Natural killer cell treated with Interleukin-12 subunit alpha and Interleukin-12 subunit beta and Interleukin-15 and Interleukin-18, amount 100 ng/mL, for 72 hours (primary cell): ENCODE measurements around the gene PRKCH. TPM values are rescaled to one million over a fixed set of nuclear protein-coding genes. Genes with fewer than 3 reads are reported as not detected.

Experiments
- ATAC-seq, 2 donors: fragments of 150-1000 bp; cut with Tn5 transposase in 1 of 2; sonication (Bioruptor Pico), chemical (Tn5 transposase) in 1 of 2; 2 replicates each; pipeline ENCODE4 v1.10.0; 2021
- DNase-seq: peaks from one replicate; pipeline ENCODE4 v3.0.0; 2022; ENCODE audit warnings: low spot score
- H3K27ac Mint-ChIP-seq, 2 donors: 1 replicate in 1 of 2; 2 replicates in 1 of 2; pipeline ENCODE4 v1.8.0; 2022; ENCODE audit warnings: mixed read lengths in 2 of 2, mild to moderate bottlenecking in 1 of 2, moderate library complexity in 1 of 2
- H3K27me3 Mint-ChIP-seq, 2 donors: 1 replicate in 1 of 2; 2 replicates in 1 of 2; pipeline ENCODE4 v1.8.0; 2022; ENCODE audit warnings: mixed read lengths in 2 of 2
- H3K36me3 Mint-ChIP-seq: one replicate; pipeline ENCODE4 v1.8.0; 2022; ENCODE audit warnings: mixed read lengths
- H3K4me1 Mint-ChIP-seq, 2 donors: 1 replicate in 1 of 2; 2 replicates in 1 of 2; pipeline ENCODE4 v1.8.0; 2022; ENCODE audit warnings: low read depth in 2 of 2, mixed read lengths in 2 of 2, mild to moderate bottlenecking in 1 of 2
- H3K4me3 Mint-ChIP-seq: one replicate; pipeline ENCODE4 v1.8.0; 2022; ENCODE audit warnings: mixed read lengths
- H3K9me3 Mint-ChIP-seq: 2 replicates; pipeline ENCODE4 v1.8.0; 2022; ENCODE audit warnings: mixed read lengths
- total RNA-seq, 2 donors: library from RNA; stranded (reverse); gene quantifications; one replicate each; pipeline ENCODE4 v1.2.3, GENCODE V29; 2022

PRKCH gene
- total RNA-seq, 2 donors from 2014 or later, result 182 to 216 TPM

DNA sequence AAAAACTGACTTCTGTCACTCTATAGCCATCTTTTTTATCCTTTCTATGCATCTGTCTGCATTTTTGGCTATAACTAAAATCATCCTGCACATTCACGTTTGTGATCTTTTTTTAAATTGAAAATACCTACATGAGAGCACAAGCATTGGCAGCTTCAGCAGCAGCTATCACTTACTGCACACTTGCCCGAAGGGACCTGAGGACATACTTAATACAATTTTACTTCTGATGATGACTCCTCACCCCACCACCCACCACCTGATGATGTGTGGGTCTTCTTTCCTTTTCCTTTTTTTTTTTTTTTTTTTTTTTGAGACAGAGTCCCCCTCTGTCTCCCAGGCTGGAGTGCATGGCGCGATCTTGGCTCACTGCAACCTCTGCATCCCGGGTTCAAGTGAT is 160.3 kb downstream of the PRKCH start:
- DNase-seq (no peak), ATAC-seq (no peak)
- Mint-ChIP-seq H3K27ac (no peak overlapping the region), H3K9me3 (no peaks in the 10 kb centered on the region), H3K36me3 (peaks cover 39% of the 10 kb centered on the region), H3K27me3 (no peaks in the 10 kb centered on the region), H3K4me1 (peaks cover 88 to 96% of the 10 kb centered on the region in 2 donors), H3K4me3 (peak overlapping the region; percentile 28)

DNA sequence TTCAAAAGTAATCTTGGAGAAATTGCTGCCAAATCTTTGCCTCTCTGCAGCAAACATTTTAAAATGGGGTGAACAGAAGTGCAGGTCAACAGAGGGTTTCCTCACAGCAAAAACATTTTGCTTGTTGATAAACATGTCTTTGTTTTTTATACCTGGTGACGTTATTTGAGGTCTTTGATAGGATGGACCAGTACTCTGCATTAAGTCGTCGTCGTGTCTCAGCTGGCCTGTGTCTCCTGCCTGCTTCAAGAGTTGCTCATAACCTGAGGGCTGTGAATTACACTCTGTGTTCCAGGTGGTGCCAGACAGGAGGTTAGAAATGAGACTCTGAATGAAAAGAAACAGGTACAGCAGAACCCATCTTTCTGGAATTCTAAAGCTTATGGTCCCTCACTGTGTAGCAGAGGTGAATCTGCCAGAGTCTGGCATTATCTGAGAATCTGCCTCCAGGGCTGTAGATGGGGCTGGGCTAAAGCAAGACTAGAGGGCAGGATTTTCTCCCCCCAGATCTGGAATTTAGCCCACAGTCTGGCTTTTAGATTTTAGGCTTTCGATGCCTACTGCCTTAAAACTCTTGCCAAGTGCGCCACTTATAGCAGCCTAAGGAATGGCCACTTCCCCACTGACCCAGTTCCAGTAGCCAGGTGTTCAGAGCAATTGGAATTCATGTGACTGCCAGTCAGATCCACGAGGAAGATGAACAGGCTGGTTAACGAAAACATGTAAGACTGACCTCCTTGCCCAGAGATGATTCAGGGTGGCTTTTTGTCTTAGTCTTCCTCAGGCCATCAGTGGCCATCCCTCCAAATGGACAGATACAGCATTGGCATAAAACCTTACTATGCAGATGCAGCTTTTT is 161.2 kb downstream of the PRKCH start:
- H3K4me3 Mint-ChIP-seq, result peak overlapping the region; percentile 56
- H3K9me3 Mint-ChIP-seq, result no peaks in the 10 kb centered on the region
- no peak for DNase-seq
- no peak overlapping the region for H3K27ac Mint-ChIP-seq
- no peak for ATAC-seq
- H3K36me3 Mint-ChIP-seq, result peaks cover 47% of the 10 kb centered on the region
- peaks cover 86 to 96% of the 10 kb centered on the region in 2 donors for H3K4me1 Mint-ChIP-seq
- no peaks in the 10 kb centered on the region for H3K27me3 Mint-ChIP-seq

DNA sequence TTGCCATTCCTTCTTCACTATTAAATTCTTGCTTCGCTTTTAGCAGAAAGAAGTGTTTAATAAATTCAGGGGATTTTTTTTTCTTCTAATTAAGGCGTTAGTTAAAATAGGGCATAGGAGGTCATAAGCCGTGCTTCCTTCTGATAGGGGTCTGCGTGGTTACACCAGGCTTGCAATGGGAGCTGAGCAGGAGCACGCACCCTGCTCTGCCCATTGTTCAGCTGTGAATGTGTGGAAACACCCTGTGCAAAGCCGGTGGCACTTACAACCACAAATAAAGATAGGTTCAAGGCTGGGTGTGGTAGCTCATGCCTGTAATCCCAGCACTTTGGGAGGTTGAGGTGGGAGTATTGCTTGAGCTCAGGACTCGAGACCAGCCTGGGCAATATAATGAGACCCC is 162.1 kb downstream of the PRKCH start:
- DNase-seq (no peak), ATAC-seq (peak; percentile 55 to 74)
- Mint-ChIP-seq H3K4me3 (peak overlapping the region; percentile 56), H3K4me1 (peaks cover 81 to 91% of the 10 kb centered on the region in 2 donors), H3K27ac (no peak overlapping the region), H3K9me3 (no peaks in the 10 kb centered on the region), H3K36me3 (peaks cover 50% of the 10 kb centered on the region), H3K27me3 (no peaks in the 10 kb centered on the region)

DNA sequence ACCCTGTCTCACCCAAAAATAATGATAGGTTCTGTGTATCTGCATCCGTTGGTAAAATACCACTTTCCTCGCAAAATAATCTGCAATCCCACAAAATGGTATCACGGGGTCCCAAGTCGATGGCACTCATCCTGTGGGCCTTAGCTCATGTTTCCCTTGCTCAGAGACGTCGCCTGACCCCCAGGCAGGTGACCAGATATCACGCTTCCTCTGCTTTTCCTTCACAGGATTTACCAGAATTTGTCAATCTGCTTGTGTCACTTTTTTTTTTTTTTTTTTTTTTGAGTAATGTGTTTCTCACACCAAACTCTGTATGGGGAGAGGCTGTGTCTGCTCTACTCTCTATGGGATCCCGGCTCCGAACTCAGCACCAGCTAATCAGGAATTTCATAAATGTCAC is 162.7 kb downstream of the PRKCH start:
- DNase-seq (peak; percentile 77), ATAC-seq (peak; percentile 70 to 80)
- Mint-ChIP-seq H3K4me3 (peak overlapping the region; percentile 56), H3K36me3 (peaks cover 54% of the 10 kb centered on the region), H3K4me1 (peaks cover 84 to 91% of the 10 kb centered on the region in 2 donors), H3K9me3 (no peaks in the 10 kb centered on the region), H3K27me3 (no peaks in the 10 kb centered on the region), H3K27ac (no peak overlapping the region)

DNA sequence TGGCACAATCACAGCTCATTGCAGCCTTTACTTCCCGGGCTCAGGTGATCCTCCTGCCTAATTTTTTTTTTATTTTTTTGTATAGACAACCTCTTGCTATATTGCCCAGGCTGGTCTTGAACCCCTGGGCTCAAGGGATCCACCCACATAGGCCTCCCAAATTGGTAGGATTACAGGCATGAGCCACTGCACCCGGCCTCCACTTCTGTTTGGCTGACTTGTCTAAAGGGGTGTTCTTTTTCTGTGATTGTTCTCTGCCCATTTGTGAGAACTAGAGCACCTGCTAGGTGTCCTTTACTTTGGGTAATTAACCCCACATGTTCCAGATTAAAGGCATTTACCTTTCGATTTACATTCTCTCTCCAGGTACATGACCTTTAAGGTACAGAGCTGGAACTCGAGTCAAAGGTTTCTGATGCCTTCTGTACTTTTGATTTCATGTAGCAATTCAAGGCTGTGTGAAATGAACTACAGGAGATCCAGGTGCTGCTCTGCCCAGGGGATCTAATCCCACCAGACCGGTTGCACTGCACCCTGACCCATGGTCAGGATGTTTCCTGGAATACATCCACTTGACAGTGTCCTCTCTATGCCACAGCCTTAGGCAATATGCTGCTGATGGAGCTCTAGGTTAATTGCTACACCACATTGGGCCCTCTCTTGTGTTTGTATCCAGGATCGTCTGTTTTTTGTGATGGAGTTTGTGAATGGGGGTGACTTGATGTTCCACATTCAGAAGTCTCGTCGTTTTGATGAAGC is 163.6 kb downstream of the PRKCH start:
- peaks cover 82 to 91% of the 10 kb centered on the region in 2 donors for H3K4me1 Mint-ChIP-seq
- H3K36me3 Mint-ChIP-seq, result peaks cover 54% of the 10 kb centered on the region
- no peaks in the 10 kb centered on the region for H3K27me3 Mint-ChIP-seq
- ATAC-seq (no peak), DNase-seq (no peak)
- no peak overlapping the region for H3K27ac Mint-ChIP-seq
- no peaks in the 10 kb centered on the region for H3K9me3 Mint-ChIP-seq
- peak overlapping the region; percentile 23 for H3K4me3 Mint-ChIP-seq

DNA sequence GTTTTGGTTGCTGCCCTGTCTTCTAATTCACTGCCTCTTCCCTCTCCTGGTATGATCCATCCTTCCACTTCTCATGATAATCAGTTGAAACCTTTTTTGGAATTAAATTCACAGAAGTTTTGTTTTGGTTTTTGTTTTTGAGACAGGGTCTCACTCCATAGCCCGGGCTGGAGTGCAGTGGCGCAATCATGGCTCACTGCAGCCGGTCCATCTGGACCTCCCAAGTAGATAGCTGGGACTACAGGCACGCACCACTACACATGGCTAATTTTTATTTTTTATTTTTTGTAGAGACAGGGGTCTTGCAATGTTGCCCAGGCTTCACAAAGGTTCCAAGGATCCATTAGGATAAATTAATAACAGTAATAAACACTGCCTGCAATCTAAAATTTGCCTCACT is 164.3 kb downstream of the PRKCH start:
- Mint-ChIP-seq H3K9me3 (no peaks in the 10 kb centered on the region), H3K4me1 (peaks cover 81 to 90% of the 10 kb centered on the region in 2 donors), H3K27me3 (no peaks in the 10 kb centered on the region), H3K36me3 (peaks cover 49% of the 10 kb centered on the region), H3K4me3 (peak overlapping the region; percentile 23), H3K27ac (no peak overlapping the region)
- no peak for ATAC-seq
- no peak for DNase-seq

DNA sequence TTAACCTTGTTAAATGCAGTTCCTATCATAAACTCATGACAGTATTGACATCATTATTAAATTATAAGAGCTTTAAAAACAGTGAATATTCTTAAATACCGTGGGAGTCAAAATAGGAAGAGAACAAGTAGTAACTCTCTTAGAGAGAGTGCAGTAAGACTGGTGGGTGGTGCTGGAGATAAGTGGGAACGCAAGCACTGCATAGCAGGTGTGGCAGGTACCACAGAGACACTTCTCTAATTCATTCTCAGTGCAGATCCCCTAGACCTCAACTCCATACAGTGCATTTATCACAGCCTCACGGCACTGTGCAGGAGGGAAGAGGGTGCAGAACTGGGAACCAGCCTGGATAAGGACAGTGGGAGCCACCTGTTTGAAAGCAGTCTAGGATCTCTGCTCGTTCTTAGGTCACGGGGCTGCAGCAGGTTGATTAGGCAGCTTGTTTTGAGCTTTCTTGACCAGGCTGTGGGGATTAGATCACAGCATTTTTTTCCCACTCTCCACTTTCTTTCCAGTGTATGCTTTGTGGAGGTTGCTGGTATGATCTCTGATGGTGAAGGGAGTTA is 165.6 kb downstream of the PRKCH start:
- peaks cover 70 to 76% of the 10 kb centered on the region in 2 donors for H3K4me1 Mint-ChIP-seq
- DNase-seq (no peak), ATAC-seq (no peak)
- H3K9me3 Mint-ChIP-seq, result no peaks in the 10 kb centered on the region
- no peaks in the 10 kb centered on the region for H3K27me3 Mint-ChIP-seq
- H3K36me3 Mint-ChIP-seq, result peaks cover 44% of the 10 kb centered on the region
- H3K27ac Mint-ChIP-seq, result no peak overlapping the region
- H3K4me3 Mint-ChIP-seq, result peak overlapping the region; percentile 40

DNA sequence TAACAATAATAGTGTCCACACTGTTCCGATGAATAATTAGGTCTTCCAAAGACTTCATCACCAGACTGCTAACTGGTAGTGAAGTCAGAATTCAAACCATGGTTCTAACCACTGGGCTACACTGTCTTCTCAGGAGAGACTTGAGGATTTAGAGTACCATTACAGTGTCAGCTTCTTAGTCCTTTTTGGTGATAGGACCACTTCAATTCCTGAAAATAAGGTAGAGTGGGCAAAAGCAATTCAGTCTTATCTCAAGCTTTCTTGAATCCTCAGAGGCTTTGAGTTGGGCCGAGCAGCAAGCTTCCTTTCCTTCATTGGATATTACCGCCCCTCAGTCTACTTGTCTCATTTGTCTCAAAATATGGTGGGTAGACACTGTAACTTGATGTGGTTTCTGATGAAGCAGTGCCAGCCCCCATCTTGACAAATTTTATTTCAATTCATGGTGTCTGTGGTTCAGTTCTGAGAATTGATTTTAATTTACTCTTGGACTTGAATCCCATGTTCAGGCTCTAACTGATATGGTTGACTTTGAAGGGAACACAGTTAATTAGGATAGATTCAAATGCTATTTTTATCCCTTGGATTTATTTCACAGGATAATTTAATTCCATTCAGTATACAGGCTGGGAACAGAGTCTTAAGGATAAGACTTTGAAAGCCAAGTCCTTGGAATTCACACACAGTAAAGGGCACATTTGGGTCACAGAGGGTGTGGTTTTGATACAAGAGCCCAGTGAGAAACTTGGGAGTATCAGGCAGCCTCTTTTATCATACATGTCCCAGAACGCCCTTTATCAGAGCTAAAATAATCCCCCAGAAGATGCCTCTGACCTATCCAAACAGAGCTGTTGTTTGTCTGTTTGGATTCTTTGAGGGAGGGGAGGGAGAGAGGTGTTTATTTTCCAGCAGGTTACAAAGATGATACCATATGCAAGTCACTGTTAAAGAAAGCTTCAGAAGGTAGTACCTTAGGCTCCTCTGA is 167.3 kb downstream of the PRKCH start:
- ATAC-seq, result no peak
- Mint-ChIP-seq H3K27ac (no peak overlapping the region), H3K36me3 (peaks cover 32% of the 10 kb centered on the region)

DNA sequence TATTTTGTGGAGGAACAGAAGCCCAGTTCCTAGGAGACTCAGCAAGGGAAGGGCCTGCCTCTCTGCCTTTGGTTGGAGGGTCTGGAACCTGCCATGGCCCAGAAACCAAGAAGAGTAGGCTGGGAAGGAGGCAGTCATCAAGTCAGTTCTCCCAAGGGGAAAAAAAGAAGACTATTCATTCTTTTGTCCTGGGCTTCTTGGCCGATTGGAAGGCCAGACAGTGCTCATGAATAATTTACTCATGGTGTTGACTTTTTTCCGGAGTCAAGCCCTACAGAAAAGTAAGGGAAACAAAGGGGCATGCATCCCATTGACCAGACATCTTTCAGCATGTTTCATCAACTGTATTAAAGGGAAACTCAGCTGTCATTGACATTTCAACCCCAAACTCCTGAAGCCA is 168.1 kb downstream of the PRKCH start:
- no peak for DNase-seq
- H3K4me3 Mint-ChIP-seq, result no peak overlapping the region
- no peaks in the 10 kb centered on the region for H3K9me3 Mint-ChIP-seq
- H3K27me3 Mint-ChIP-seq, result no peaks in the 10 kb centered on the region
- H3K36me3 Mint-ChIP-seq, result peaks cover 32% of the 10 kb centered on the region
- H3K4me1 Mint-ChIP-seq, result peaks cover 47 to 52% of the 10 kb centered on the region in 2 donors
- H3K27ac Mint-ChIP-seq, result no peak overlapping the region
- ATAC-seq, result no peak

More for the DNA sequence above, 167.3 kb downstream of the PRKCH start:
- Mint-ChIP-seq H3K4me3 (peak overlapping the region; percentile 13), H3K4me1 (peaks cover 53 to 59% of the 10 kb centered on the region in 2 donors), H3K27me3 (no peaks in the 10 kb centered on the region), H3K9me3 (no peaks in the 10 kb centered on the region)
- no peak for DNase-seq

DNA sequence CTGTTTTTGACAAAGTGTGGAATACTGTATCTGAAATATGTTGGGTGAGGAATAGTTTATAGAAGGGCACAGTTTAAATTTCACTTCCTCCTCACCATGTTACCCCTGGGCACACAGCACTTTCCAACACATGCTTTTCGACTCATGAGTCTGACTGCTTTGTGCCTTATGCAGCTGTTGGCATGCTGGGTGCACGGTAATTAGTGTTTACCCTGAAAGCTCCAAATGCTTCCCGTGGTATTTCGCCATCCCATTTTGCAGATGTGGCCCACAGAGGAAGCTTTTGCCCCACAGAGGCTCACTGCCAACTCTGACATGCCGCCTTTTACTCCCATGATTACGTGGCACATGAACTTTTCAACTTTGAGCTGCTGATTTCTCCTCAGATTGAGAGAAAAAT is 168.6 kb downstream of the PRKCH start:
- peaks cover 32% of the 10 kb centered on the region for H3K36me3 Mint-ChIP-seq
- H3K27me3 Mint-ChIP-seq, result no peaks in the 10 kb centered on the region
- H3K9me3 Mint-ChIP-seq, result no peaks in the 10 kb centered on the region
- peak overlapping the region; percentile 4 for H3K4me3 Mint-ChIP-seq
- peaks cover 48 to 51% of the 10 kb centered on the region in 2 donors for H3K4me1 Mint-ChIP-seq
- DNase-seq, result no peak
- no peak overlapping the region for H3K27ac Mint-ChIP-seq
- ATAC-seq, result peak in 1 of 2 donors; percentile 67

DNA sequence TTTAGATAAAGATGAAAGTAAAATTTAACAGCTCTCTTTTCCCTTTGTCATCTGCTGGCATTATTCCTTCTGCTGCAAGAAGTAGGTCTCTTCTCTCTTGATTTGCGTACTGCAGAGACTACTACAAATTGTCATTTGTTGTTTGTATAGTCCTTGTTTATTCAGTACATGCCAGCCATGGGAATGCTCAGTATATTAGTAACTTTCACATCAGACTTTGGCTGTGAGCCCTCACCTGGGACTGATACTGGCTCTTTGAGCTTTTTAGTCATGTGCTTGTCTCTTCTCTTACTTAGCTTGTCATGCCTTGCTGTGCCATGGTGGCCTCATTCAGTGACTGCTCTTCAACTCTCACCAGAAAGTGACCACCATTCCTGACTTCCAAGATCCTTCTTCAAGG is 169.8 kb downstream of the PRKCH start:
- H3K4me3 Mint-ChIP-seq, result no peak overlapping the region
- peaks cover 28% of the 10 kb centered on the region for H3K36me3 Mint-ChIP-seq
- ATAC-seq, result no peak
- no peak overlapping the region for H3K27ac Mint-ChIP-seq
- H3K4me1 Mint-ChIP-seq, result peaks cover 48 to 50% of the 10 kb centered on the region in 2 donors
- no peaks in the 10 kb centered on the region for H3K9me3 Mint-ChIP-seq
- no peaks in the 10 kb centered on the region for H3K27me3 Mint-ChIP-seq
- no peak for DNase-seq

DNA sequence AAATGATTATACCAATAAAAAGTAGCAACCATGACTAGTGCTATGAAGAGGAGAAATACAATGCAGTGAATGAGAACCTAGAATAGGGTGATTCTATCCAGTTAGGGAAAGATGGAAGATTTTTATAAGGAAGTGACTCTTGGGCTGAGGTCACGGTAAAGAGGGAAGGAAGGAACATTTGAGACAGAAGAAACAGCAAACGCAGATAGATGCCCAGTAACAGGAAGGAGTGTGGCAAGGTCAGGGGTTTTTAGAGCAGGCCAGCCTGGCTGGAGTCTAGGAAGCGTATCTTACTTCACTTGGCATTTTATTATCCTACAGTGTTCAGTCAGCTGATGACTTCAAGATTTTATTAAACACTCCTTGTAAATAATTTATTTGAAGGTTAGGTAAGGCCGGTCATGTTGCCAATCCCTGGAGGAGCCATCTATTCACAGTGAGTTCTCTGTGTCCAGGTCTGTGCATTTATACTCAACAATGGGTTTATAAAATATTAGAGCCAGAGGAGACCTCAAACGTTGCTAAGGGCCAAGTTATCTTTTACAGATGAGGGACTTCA is 170.6 kb downstream of the PRKCH start:
- Mint-ChIP-seq H3K27me3 (no peaks in the 10 kb centered on the region), H3K9me3 (no peaks in the 10 kb centered on the region), H3K27ac (no peak overlapping the region), H3K36me3 (peaks cover 28% of the 10 kb centered on the region), H3K4me1 (peaks cover 46 to 52% of the 10 kb centered on the region in 2 donors), H3K4me3 (no peak overlapping the region)
- DNase-seq (no peak), ATAC-seq (no peak)

DNA sequence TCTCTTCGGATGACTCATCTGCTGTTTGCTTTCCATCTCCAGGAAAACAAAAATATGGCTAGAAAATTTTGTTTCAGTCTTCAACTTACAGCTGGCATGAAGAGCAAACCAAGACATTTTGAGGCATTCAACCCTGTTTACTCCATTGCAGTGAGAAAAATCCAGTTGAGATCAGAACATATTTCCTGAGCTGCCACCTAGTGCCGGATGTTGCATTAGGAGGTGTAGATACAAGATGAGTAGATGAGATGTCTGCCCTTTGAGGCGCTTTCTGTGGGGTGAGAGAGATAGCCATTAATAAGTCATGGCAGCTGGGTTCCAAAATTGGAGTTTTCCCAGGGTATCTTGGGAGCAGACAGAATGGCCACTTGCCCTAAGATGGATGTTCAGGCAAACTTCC is 171.1 kb downstream of the PRKCH start:
- no peak overlapping the region for H3K4me3 Mint-ChIP-seq

More for the DNA sequence above, 171.1 kb downstream of the PRKCH start:
- ATAC-seq, result peak; percentile 38 to 62
- Mint-ChIP-seq H3K27me3 (no peaks in the 10 kb centered on the region), H3K27ac (no peak overlapping the region), H3K36me3 (peaks cover 28% of the 10 kb centered on the region), H3K9me3 (no peaks in the 10 kb centered on the region), H3K4me1 (peaks cover 40 to 52% of the 10 kb centered on the region in 2 donors)
- DNase-seq, result no peak
